Keratinocyte (primary cell): Measurements from ENCODE around the gene COX5A. TPM values are rescaled to one million over a fixed set of nuclear protein-coding genes. Genes with fewer than 3 reads are reported as not detected.

Experiments used
- DNase-seq: peaks from one replicate; pipeline ENCODE4 v3.0.0-alpha.2; 2011; ENCODE audit warnings: low read depth, missing footprints, low spot score
- FAIRE-seq: peaks from 2 replicates; lab custom pipeline; 2011; peaks lifted over from hg19 to GRCh38; lab: Jason Lieb, UNC
- H2AFZ ChIP-seq: 2 replicates; pipeline ENCODE4 v1.6.0; 2012; ENCODE audit warnings: low read length, control low read depth, inconsistent platforms; ENCODE audit not compliant: control insufficient read depth
- H3K27ac ChIP-seq: 2 replicates; pipeline ENCODE4 v1.5.1; 2011; ENCODE audit warnings: low read length; ENCODE audit not compliant: control insufficient read depth, insufficient read depth
- H3K27me3 ChIP-seq: 3 replicates; pipeline ENCODE4 v1.6.0; 2011; ENCODE audit warnings: low read length; ENCODE audit not compliant: control insufficient read depth, insufficient read depth; ENCODE audit errors: extremely low read depth
- H3K36me3 ChIP-seq, 2 experiments: 2 replicates in 1 of 2; 3 replicates in 1 of 2; pipeline ENCODE4 v1.5.1; 2011; ENCODE audit warnings: low read length in 2 of 2, mild to moderate bottlenecking in 1 of 2; ENCODE audit not compliant: control insufficient read depth in 2 of 2, insufficient read depth in 2 of 2; ENCODE audit errors: extremely low read depth in 1 of 2
- H3K4me1 ChIP-seq: 3 replicates; pipeline ENCODE4 v1.5.1; 2011; ENCODE audit warnings: low read length; ENCODE audit not compliant: control insufficient read depth, insufficient read depth; ENCODE audit errors: extremely low read depth
- H3K4me2 ChIP-seq: 3 replicates; pipeline ENCODE4 v1.6.0; 2011; ENCODE audit warnings: low read depth, low read length; ENCODE audit not compliant: control insufficient read depth, insufficient read depth; ENCODE audit errors: extremely low read depth
- H3K4me3 ChIP-seq, 3 experiments: fragments of 200-600 bp in 1 of 3; sonication (generic) in 1 of 3; 2 replicates in 2 of 3; 3 replicates in 1 of 3; pipeline ENCODE4 v1.5.1; 2011 to 2016; ENCODE audit warnings: low read length in 3 of 3, mild to moderate bottlenecking in 3 of 3, control low read depth in 2 of 3, inconsistent platforms in 1 of 3, low read depth in 1 of 3, mixed read lengths in 1 of 3, mixed run types in 1 of 3, moderate library complexity in 1 of 3; ENCODE audit not compliant: control insufficient read depth in 2 of 3, insufficient read depth in 2 of 3; ENCODE audit errors: extremely low read depth in 1 of 3
- H3K79me2 ChIP-seq: 2 replicates; pipeline ENCODE4 v1.6.0; 2012; ENCODE audit warnings: low read length; ENCODE audit not compliant: control insufficient read depth, insufficient read depth
- H3K9ac ChIP-seq: 3 replicates; pipeline ENCODE4 v1.6.0; 2011; ENCODE audit warnings: low read length; ENCODE audit not compliant: control insufficient read depth, insufficient read depth; ENCODE audit errors: extremely low read depth
- H3K9me1 ChIP-seq: 3 replicates; pipeline ENCODE4 v1.6.0; 2011; ENCODE audit warnings: low read length; ENCODE audit not compliant: control insufficient read depth, insufficient read depth; ENCODE audit errors: extremely low read depth
- H3K9me3 ChIP-seq: 2 replicates; pipeline ENCODE4 v1.5.1; 2012; ENCODE audit warnings: low read depth, low read length; ENCODE audit not compliant: control insufficient read depth
- H4K20me1 ChIP-seq: 3 replicates; pipeline ENCODE4 v1.6.0; 2011; ENCODE audit warnings: low read length; ENCODE audit not compliant: control insufficient read depth, insufficient read depth; ENCODE audit errors: extremely low read depth
- EZH2 ChIP-seq: IDR thresholded peaks from one replicate; pipeline ENCODE4 v1.6.1; 2012; ENCODE audit warnings: inconsistent platforms, mild to moderate bottlenecking, low read length, moderate library complexity
- dilution Hi-C: fragments of 300-500 bp; cut with MboI; formaldehyde crosslinking; loops from one replicate; pipeline ENCODE4 v1.7.0; 2020; ENCODE audit warnings: low sequenced_read_pairs; ENCODE audit not compliant: extremely low pct_ligation_motif_present
- polyA plus RNA-seq, 5 experiments: library from polyadenylated mRNA; depleted of rRNA in 3 of 5; stranded (reverse) in 3 of 5; stranded (forward) in 1 of 5; unstranded in 1 of 5; fragments of >200 nt; gene quantifications; 1 replicate in 1 of 5; 2 replicates in 3 of 5; 3 replicates in 1 of 5; pipeline versions ENCODE4 v1.2.1 to v1.2.3, GENCODE V29; 2011 to 2012; ENCODE audit warnings: missing spikeins in 2 of 5, low read depth in 1 of 5, low replicate concordance in 1 of 5
- TF ChIP-seq, protein P1 (sequence below), 3 experiments: IDR thresholded peaks in 1 of 3; conservative IDR thresholded peaks in 1 of 3; optimal IDR thresholded peaks in 1 of 3; 2 replicates in 2 of 3; 3 replicates in 1 of 3; pipeline versions ENCODE3 to v1.5.1; 2011; ENCODE audit warnings: low read length in 3 of 3, mild to moderate bottlenecking in 3 of 3, moderate library complexity in 2 of 3, control low read depth in 1 of 3, inconsistent platforms in 1 of 3; ENCODE audit not compliant: insufficient read depth in 2 of 3; ENCODE audit errors: extremely low read depth in 1 of 3

COX5A gene
- polyA plus RNA-seq, 1 donor (not counting 4 experiments of a cell fraction or from before 2014, with no cell fraction given) = 217 TPM

DNA sequence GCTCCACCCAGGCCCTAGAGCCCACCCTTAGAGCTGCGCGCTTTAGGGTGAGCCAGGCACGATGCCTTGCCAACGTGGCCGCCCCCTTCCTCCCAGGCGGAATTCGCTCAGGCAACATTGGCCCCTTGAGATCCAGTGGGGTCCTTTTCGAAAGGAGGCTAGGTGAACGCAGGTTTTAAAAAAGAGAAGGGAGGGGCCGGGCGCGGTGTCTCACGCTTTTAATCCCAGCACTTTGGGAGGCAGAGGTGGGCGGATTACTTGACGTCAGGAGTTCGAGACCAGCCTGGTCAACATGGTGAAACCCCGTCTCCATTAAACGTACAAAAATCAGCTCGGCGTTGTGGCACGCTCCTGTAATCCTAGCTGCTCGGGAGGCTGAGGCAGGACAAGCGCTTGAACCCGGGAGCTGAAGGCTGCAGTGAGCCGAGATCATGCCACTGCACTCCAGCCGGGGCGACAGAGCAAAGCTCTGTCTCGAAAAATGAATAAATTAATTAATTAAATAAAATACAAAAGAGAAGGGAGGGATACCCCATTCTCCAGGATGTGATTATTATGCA is 19.7 kb upstream of the COX5A start:
- Histone ChIP-seq H3K4me1 (peaks cover 9% of the 10 kb centered on the region), H3K79me2 (no peaks in the 10 kb centered on the region), H2AFZ (peak overlapping the region; percentile 56), H3K9me1 (no peaks in the 10 kb centered on the region), H3K36me3 (no peaks in the 10 kb centered on the region), H3K27me3 (peaks cover 39% of the 10 kb centered on the region), H3K9ac (no peak overlapping the region), H3K9me3 (no peaks in the 10 kb centered on the region), H3K4me2 (peak overlapping the region; percentile 74), H3K4me3 (peak overlapping the region; percentile 36 to 69 (median 51)), H4K20me1 (no peaks in the 10 kb centered on the region), H3K27ac (no peak overlapping the region)
- dilution Hi-C loops = no loop called here
- no peak for DNase-seq
- no peak for FAIRE-seq
- TF ChIP-seq, protein P1, sequence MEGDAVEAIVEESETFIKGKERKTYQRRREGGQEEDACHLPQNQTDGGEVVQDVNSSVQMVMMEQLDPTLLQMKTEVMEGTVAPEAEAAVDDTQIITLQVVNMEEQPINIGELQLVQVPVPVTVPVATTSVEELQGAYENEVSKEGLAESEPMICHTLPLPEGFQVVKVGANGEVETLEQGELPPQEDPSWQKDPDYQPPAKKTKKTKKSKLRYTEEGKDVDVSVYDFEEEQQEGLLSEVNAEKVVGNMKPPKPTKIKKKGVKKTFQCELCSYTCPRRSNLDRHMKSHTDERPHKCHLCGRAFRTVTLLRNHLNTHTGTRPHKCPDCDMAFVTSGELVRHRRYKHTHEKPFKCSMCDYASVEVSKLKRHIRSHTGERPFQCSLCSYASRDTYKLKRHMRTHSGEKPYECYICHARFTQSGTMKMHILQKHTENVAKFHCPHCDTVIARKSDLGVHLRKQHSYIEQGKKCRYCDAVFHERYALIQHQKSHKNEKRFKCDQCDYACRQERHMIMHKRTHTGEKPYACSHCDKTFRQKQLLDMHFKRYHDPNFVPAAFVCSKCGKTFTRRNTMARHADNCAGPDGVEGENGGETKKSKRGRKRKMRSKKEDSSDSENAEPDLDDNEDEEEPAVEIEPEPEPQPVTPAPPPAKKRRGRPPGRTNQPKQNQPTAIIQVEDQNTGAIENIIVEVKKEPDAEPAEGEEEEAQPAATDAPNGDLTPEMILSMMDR (optimal IDR thresholded peaks at IDR 0.05 in 1 of 3, IDR thresholded peaks at IDR 0.05 in 1 of 3, conservative IDR thresholded peaks at IDR 0.05 in 1 of 3; ENCODE audit: extremely low read depth in 1 of 3, insufficient read depth in 2 of 3, low read length in 3 of 3) = no peak
- TF ChIP-seq EZH2 = peak; percentile 14

DNA sequence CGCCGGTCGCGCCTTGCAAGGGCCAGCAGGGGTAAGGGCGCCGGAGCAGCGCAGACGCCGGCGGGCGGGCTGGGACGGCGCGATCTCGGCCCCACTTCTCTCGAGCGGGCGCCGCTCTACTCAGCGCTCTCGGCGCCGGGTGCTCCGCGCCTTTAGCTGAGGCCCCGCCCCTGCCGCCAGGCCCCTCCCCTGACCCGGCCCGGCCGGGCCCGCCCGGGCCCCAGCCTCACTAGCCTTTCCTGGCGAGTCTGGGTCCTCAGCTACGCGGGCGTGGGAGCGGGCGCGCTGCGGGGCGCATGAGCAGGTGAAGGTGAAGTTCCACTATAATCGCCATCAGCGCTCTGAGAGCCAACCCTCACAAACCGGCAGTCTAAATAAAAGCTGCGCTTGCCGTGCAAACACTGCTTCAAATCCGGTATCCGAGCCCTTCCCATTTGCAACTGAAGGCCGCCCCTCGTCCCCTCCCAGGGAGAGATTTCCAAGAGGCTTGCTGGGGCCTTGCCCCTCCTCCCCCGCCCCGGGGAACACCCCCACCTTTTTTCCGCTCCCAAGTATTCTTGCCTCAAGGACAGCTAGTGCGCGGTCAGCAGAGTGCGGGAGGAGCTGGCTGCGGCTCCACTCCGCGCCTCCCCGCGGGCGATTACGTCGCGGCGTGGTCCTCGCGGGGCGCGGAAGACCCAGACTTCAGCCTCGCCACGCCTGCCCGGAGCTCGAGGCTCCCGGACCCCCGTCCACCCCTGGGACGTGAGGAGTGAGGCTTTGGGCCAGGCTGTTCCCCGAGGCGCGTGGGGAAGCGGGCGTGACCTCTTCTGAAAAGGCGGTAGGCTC is 19.0 kb upstream of the COX5A start, which contains the start of gene RPP25:
Gene RPP25, minus strand, starts transcription at position 125 of the 828 bp plus-strand sequence. CDS start 189 bp downstream, outside the sequence.
- H3K9ac ChIP-seq = peak within 1 kb of the TSS; percentile 47
- H3K27ac ChIP-seq = no peak within 1 kb of the TSS
- no peaks in the 10 kb centered on the region for H4K20me1 ChIP-seq
- dilution Hi-C loops = no loop called here
- no peaks in the 10 kb centered on the region for H3K9me1 ChIP-seq
- H3K4me1 ChIP-seq = peaks cover 9% of the 10 kb centered on the region
- H3K4me2 ChIP-seq = peak within 1 kb of the TSS; percentile 74
- peak within 1 kb of the TSS; percentile 77 for H2AFZ ChIP-seq
- H3K9me3 ChIP-seq = no peaks in the 10 kb centered on the region
- DNase-seq (no peak), FAIRE-seq (no peak)
- H3K27me3 ChIP-seq = peaks cover 39% of the 10 kb centered on the region
- no peaks in the 10 kb centered on the region for H3K79me2 ChIP-seq
- H3K4me3 ChIP-seq = peak within 1 kb of the TSS; percentile 36 to 69 (median 51)
- H3K36me3 ChIP-seq = no peaks in the 10 kb centered on the region
- peak; percentile 50 for TF ChIP-seq EZH2
- TF ChIP-seq, protein P1 (optimal IDR thresholded peaks at IDR 0.05 in 1 of 3, IDR thresholded peaks at IDR 0.05 in 1 of 3, conservative IDR thresholded peaks at IDR 0.05 in 1 of 3; ENCODE audit: extremely low read depth in 1 of 3, insufficient read depth in 2 of 3, low read length in 3 of 3) = no peak
